Pancreas (tissue), 10 donors: Measurements from ENCODE around the gene HTT. TPM values are rescaled to one million over a fixed set of nuclear protein-coding genes. Genes with fewer than 3 reads are reported as not detected.

ENCODE experiments used
- ATAC-seq, 4 donors: fragments of 200-7000 bp; cut with Tn5 transposase; one replicate each; pipeline versions ENCODE4 v1.8.0 to v1.9.1; 2020; ENCODE audit warnings: mild to moderate bottlenecking in 4 of 4, moderate library complexity in 4 of 4
- DNase-seq, 6 donors: peaks; one replicate each; pipeline ENCODE4 v3.0.0-alpha.2; 2020
- FAIRE-seq: peaks from 2 replicates; lab custom pipeline; 2012; peaks lifted over from hg19 to GRCh38; lab: Jason Lieb, UNC
- H3K27ac ChIP-seq, 4 donors: fragments of 200-600 bp; sonication (generic); 1 replicate in 3 of 4; 2 replicates in 1 of 4; pipeline versions ENCODE4 v1.5.0 to v1.8.0; 2020
- H3K27me3 ChIP-seq, 4 donors: fragments of 200-600 bp; one replicate each; pipeline ENCODE4 v1.8.0; 2021
- H3K36me3 ChIP-seq, 3 donors: fragments of 200-600 bp; sonication (generic) in 1 of 3; one replicate each; pipeline versions ENCODE4 v1.5.0 to v1.8.0; 2020 to 2021
- H3K4me1 ChIP-seq, 3 donors: fragments of 200-600 bp; one replicate each; pipeline ENCODE4 v1.8.0; 2021
- H3K4me3 ChIP-seq, 4 donors: fragments of 200-600 bp; sonication (generic) in 2 of 4; one replicate each; pipeline versions ENCODE4 v1.5.0 to v1.8.0; 2020 to 2021
- H3K9me3 ChIP-seq, 4 donors: fragments of 200-600 bp; one replicate each; pipeline ENCODE4 v1.8.0; 2021
- CTCF ChIP-seq, 4 donors: fragments of 200-600 bp; sonication (generic) in 3 of 4; IDR thresholded peaks; one replicate each; pipeline versions ENCODE4 v1.5.0 to v1.8.0; 2021; ENCODE audit warnings: antibody characterized with exemption in 4 of 4
- WGBS, 2 donors: extraction: QIAGEN DNeasy Blood & Tissue Kit; methylation state at CpG; one replicate each; pipeline ENCODE4 v1.1.7; 2013; 5-methylcytosine and 5-hydroxymethylcytosine counted together
- intact Hi-C, 3 donors: fragments of 100-400 bp; cut with DNase I; formaldehyde crosslinking; loops; one replicate each; pipeline versions ENCODE4 v1.11.1 to v1.14.2; 2022
- polyA plus RNA-seq, 2 donors: library from polyadenylated mRNA; stranded (reverse); fragments of 200-250 nt; gene quantifications; one replicate each; pipeline ENCODE4 v1.2.3, GENCODE V29; 2013
- total RNA-seq, 6 donors: library from RNA; stranded (reverse); fragmentation: NEBNext Ultra II Directional in 4 of 6; extraction: Animal tissue kit (Norgen Biotek cat#: 25700) in 4 of 6; gene quantifications; one replicate each; pipeline versions ENCODE4 v1.2.1 to v1.2.4, GENCODE V29; 2021 to 2023
- donor health status: healthy with polysubstance abuse.
- donor health status: DM: no; HTN: no; CAD: no; lungs with moderate emphysema.
- donor health status: DM: no; HTN: no; CAD: no.
- donor health status: control.
- donor health status: control.
- donor health status: Bipolar disorder and iron deficiency.
- donor health status: DM: yes; HTN: yes; CAD: no.
- donor health status: DM: no; HTN: no; CAD: no.
- donor health status: DM: no; HTN: no; CAD: no.
- donor health status: DM: yes; HTN: yes; CAD: no.

Gene HTT
- total and polyA plus RNA-seq, 8 donors: 23.1 to 55.2 (median 42.7) TPM

GRCh38 chr4:3237266-3237665, 162.8 kb downstream of the HTT start:
- H3K4me3 ChIP-seq: no peak overlapping the region
- peaks cover 0 to 35% (median 14%) of the 10 kb centered on the region in 3 donors for H3K36me3 ChIP-seq
- ATAC-seq (no peak), FAIRE-seq (no peak), DNase-seq (peak in 1 of 6 donors; percentile 47)
- 94 to 95% methylated on average over 19 of the region's 19 CpGs for WGBS, 2 donors
- peaks cover 14 to 40% (median 19%) of the 10 kb centered on the region in 3 donors for H3K4me1 ChIP-seq
- H3K27me3 ChIP-seq: no peaks in the 10 kb centered on the region
- TF ChIP-seq CTCF (IDR thresholded peaks at IDR 0.05): no peak
- intact Hi-C loops: no loop called here
- no peaks in the 10 kb centered on the region for H3K9me3 ChIP-seq
- H3K27ac ChIP-seq: no peak overlapping the region

DNA sequence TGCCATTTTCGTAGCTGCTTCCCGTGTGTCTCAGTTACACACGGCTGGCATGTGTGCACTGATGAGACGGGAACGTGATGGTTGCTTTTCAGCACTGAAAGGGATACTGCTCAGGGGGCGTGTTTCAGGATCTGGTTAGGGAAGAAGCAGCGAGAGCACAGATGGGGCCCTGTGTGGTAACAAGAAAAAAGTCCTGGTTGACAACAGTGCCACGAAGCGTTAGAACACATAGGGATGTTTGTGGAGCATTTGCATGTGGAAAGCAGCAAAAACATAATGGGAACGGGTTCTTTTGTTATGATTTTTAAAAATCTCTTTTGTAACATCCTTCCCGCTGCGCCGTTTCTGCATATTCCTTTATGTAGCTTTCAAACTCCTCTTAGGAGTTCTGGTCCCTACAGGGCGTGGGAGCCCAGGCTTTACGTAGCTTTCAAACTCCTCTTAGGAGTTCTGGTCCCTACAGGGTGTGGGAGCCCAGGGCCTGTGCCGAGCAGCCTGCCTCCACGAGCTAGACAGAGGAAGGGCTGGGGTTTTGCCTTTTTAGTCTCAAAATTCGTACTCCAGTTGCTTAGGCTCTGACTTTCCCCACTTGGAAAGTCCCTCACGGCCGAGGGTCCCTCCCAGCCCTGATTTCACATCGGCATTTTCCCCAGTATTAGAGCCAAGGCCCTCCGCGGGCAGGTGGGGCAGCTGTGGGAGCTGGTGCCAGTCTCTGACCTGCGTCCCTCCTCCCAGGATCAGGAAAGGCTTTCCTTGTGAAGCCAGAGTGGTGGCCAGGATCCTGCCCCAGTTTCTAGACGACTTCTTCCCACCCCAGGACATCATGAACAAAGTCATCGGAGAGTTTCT, 163.5 kb downstream of the HTT start:
- whole genome bisulfite sequencing, 2 donors: 72 to 74% methylated on average over 26 of the region's 26 CpGs
- no peak for FAIRE-seq
- Histone ChIP-seq H3K27me3 (no peaks in the 10 kb centered on the region), H3K4me1 (peaks cover 14 to 38% (median 19%) of the 10 kb centered on the region in 3 donors), H3K9me3 (no peaks in the 10 kb centered on the region), H3K4me3 (no peak overlapping the region), H3K27ac (peak overlapping the region in 3 of 4 donors; percentile 17 to 70 (median 64)), H3K36me3 (peaks cover 0 to 28% (median 10%) of the 10 kb centered on the region in 3 donors)
- TF ChIP-seq CTCF (IDR thresholded peaks at IDR 0.05): no peak
- intact Hi-C loops: no loop called here
- ATAC-seq: peak in 1 of 4 donors; percentile 4
- peak in 1 of 6 donors; percentile 55 for DNase-seq

DNA sequence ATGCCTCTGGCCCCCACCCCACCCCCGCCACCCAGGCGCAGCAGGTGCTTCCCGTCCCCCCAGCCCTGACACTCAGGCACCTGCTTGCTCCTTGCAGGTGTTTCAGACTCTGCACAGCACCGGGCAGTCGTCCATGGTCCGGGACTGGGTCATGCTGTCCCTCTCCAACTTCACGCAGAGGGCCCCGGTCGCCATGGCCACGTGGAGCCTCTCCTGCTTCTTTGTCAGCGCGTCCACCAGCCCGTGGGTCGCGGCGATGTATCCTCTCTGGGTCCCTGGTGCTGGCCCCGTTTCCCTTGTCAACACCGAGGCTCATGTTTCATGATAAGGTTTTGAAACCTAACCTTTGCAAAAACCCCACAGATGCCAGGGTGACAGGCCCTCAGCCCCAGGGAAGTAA, 164.2 kb downstream of the HTT start:
- Histone ChIP-seq H3K27me3 (no peaks in the 10 kb centered on the region), H3K4me1 (peaks cover 14 to 31% (median 19%) of the 10 kb centered on the region in 3 donors), H3K36me3 (peaks cover 0 to 25% (median 8%) of the 10 kb centered on the region in 3 donors), H3K9me3 (no peaks in the 10 kb centered on the region), H3K4me3 (no peak overlapping the region), H3K27ac (peak overlapping the region in 3 of 4 donors; percentile 13 to 70 (median 64))
- DNase-seq (peak in 3 of 6 donors; percentile 51 to 88 (median 66)), FAIRE-seq (no peak), ATAC-seq (peak; percentile 5 to 28 (median 6))
- WGBS, 2 donors: 34 to 44% methylated on average over 18 of the region's 18 CpGs
- intact Hi-C loops: no loop called here
- TF ChIP-seq CTCF (IDR thresholded peaks at IDR 0.05): no peak

DNA sequence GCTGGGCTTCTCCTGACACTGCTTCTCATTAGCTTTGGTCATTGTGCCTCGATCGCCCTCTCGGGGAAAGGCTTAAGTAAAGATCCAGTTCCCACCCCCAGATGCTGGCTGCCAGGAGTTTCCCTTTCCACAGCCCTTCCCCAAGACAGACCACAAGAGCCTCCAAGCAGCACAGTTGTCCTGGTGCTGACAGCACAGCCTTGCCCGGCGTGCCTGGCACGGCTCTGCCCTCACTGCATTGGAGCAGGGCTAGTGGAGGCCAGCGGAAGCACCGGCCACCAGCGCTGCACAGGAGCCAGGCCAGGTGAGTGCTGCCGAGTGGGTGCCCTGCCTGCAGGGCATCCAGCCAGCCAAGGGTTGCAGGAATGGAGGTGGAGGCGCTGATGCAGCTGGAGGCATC, 164.8 kb downstream of the HTT start:
- Histone ChIP-seq H3K4me1 (peaks cover 14 to 31% (median 19%) of the 10 kb centered on the region in 3 donors), H3K36me3 (peaks cover 0 to 25% (median 8%) of the 10 kb centered on the region in 3 donors), H3K4me3 (no peak overlapping the region), H3K27ac (peak overlapping the region; percentile 13 to 70 (median 54)), H3K27me3 (no peaks in the 10 kb centered on the region), H3K9me3 (no peaks in the 10 kb centered on the region)
- intact Hi-C loops: no loop called here
- TF ChIP-seq CTCF (IDR thresholded peaks at IDR 0.05): no peak
- WGBS, 2 donors: 40 to 54% methylated on average over 10 to 11 of the region's 11 CpGs
- ATAC-seq (peak; percentile 37 to 56 (median 48)), FAIRE-seq (no peak), DNase-seq (peak in 4 of 6 donors; percentile 45 to 82 (median 56))
